Ramos (cell line): Measurements from ENCODE around the gene CHD9.
"Not testable (repeated sequence)": the region's sequence is repeated elsewhere in the genome, so short reads cannot be mapped to it uniquely, and the experiment has no call there.

ENCODE experiments used
- in situ Hi-C: fragments of 300-500 bp; cut with MboI; formaldehyde crosslinking; loops from one replicate; pipeline ENCODE4 v1.14.3; 2022; ENCODE audit warnings: low sequenced_read_pairs; ENCODE audit not compliant: unreplicated experiment

The CHD9 gene

GRCh38 chr16:53054670-53055485 lies at the start of gene CHD9:
Gene CHD9 (plus strand): TSS chr16:53054991. CDS start chr16:53156090, 101,099 bp downstream.
- in situ Hi-C loops: loop anchor here (10.0 kb wide), 1 partner anchor 100 kb away; no protein-coding TSS in a partner anchor

- in situ Hi-C loops: no loop called here
Observed at GRCh38 chr16:53007095-53007494, 47.7 kb upstream of the CHD9 start.

- in situ Hi-C loops: no loop called here
Observed at GRCh38 chr16:53014287-53014686, 40.5 kb upstream of the CHD9 start.

- in situ Hi-C loops: no loop called here
Observed at GRCh38 chr16:53018834-53019416, 35.9 kb upstream of the CHD9 start.

GRCh38 chr16:53022374-53022773 lies 32.4 kb upstream of the CHD9 start:
- in situ Hi-C loops: no loop called here

GRCh38 chr16:53024045-53024444 lies 30.7 kb upstream of the CHD9 start:
- in situ Hi-C loops: no loop called here

- in situ Hi-C loops: no loop called here
Observed at GRCh38 chr16:53029971-53030370, 24.8 kb upstream of the CHD9 start.

- in situ Hi-C loops: no loop called here
Observed at GRCh38 chr16:53031323-53031942, 23.4 kb upstream of the CHD9 start.

- in situ Hi-C loops: no loop called here
Observed at GRCh38 chr16:53034306-53034705, 20.5 kb upstream of the CHD9 start.

GRCh38 chr16:53035176-53035942 lies 19.4 kb upstream of the CHD9 start:
- in situ Hi-C loops: no loop called here

GRCh38 chr16:53036066-53036465 lies 18.7 kb upstream of the CHD9 start:
- in situ Hi-C loops: no loop called here

GRCh38 chr16:53036711-53037110 lies 18.1 kb upstream of the CHD9 start:
- in situ Hi-C loops: not testable (repeated sequence)

- in situ Hi-C loops: no loop called here
Observed at GRCh38 chr16:53040788-53041187, 14.0 kb upstream of the CHD9 start.

GRCh38 chr16:53041320-53042051 lies 13.3 kb upstream of the CHD9 start:
- in situ Hi-C loops: no loop called here

- in situ Hi-C loops: no loop called here
Observed at GRCh38 chr16:53042235-53042701, 12.5 kb upstream of the CHD9 start.

- in situ Hi-C loops: no loop called here
Observed at GRCh38 chr16:53043428-53043831, 11.4 kb upstream of the CHD9 start.

GRCh38 chr16:53043986-53044601 lies 10.7 kb upstream of the CHD9 start:
- in situ Hi-C loops: no loop called here

GRCh38 chr16:53045341-53046220 lies 9.2 kb upstream of the CHD9 start:
- in situ Hi-C loops: no loop called here
